HL-60 (cell line): ENCODE data around the gene ABCA2.

Experiments used
- DNase-seq, 2 experiments: peaks; one replicate each; pipeline ENCODE4 v3.0.0-alpha.2; 2010 to 2020; ENCODE audit warnings: low read depth in 1 of 2, low spot score in 1 of 2
- H3K27ac ChIP-seq: fragments of 250-450 bp; sonication (Bioruptor Pico); replicated peaks from 2 replicates; pipeline ENCODE4 v1.5.1; 2020; ENCODE audit warnings: mild to moderate bottlenecking, moderate library complexity
- H3K27me3 ChIP-seq: fragments of 250-450 bp; sonication (Bioruptor Pico); 2 replicates; pipeline ENCODE4 v1.5.1; 2021; ENCODE audit warnings: mild to moderate bottlenecking, moderate library complexity; ENCODE audit not compliant: insufficient read depth, poor library complexity, severe bottlenecking
- H3K4me3 ChIP-seq: replicated peaks from 2 replicates; pipeline ENCODE4 v1.5.1; 2011; ENCODE audit warnings: mild to moderate bottlenecking, control low read depth, low read length; ENCODE audit not compliant: insufficient read depth
- CTCF ChIP-seq: IDR thresholded peaks from one replicate; pipeline ENCODE4 v1.5.1; 2011; ENCODE audit warnings: low read length, control low read depth, inconsistent platforms; ENCODE audit not compliant: insufficient read depth
- GABPA ChIP-seq: IDR thresholded peaks from 2 replicates; pipeline ENCODE4 v1.6.1; 2012; ENCODE audit warnings: low read depth
- POLR2AphosphoS5 ChIP-seq: IDR thresholded peaks from 2 replicates; pipeline ENCODE4 v1.6.1; 2012; ENCODE audit warnings: low read depth
- REST ChIP-seq: IDR thresholded peaks from 2 replicates; pipeline ENCODE4 v1.6.1; 2012; ENCODE audit warnings: low read depth; ENCODE audit not compliant: insufficient replicate concordance
- SPI1 ChIP-seq: IDR thresholded peaks from 2 replicates; pipeline ENCODE4 v1.6.1; 2012; ENCODE audit warnings: low read depth, mild to moderate bottlenecking, borderline replicate concordance

Gene ABCA2

GRCh38 chr9:137030006-137030405 lies 2.0 kb upstream of the ABCA2 start:
- Histone ChIP-seq H3K27me3 (no peaks in the 10 kb centered on the region), H3K4me3 (peak overlapping the region; percentile 88)

GRCh38 chr9:137029058-137029936 lies 1.3 kb upstream of the ABCA2 start:
- TF ChIP-seq REST (no peak), CTCF (peak; percentile 73), SPI1 (no peak)
- Histone ChIP-seq H3K4me3 (peak overlapping the region; percentile 88), H3K27ac (peak overlapping the region; percentile 98), H3K27me3 (no peaks in the 10 kb centered on the region)
- peak; percentile 67 to 90 for DNase-seq

More at GRCh38 chr9:137030006-137030405, 2.0 kb upstream of the ABCA2 start:
- no peak for TF ChIP-seq REST
- no peak for TF ChIP-seq GABPA
- no peak for TF ChIP-seq POLR2AphosphoS5
- no peak for TF ChIP-seq CTCF
- TF ChIP-seq SPI1 = no peak
- DNase-seq = peak; percentile 66 to 68
- H3K27ac ChIP-seq = peak overlapping the region; percentile 98

- DNase-seq = peak; percentile 81 to 91
- TF ChIP-seq GABPA (no peak), CTCF (peak; percentile 79)
- Histone ChIP-seq H3K27ac (peak overlapping the region; percentile 98), H3K4me3 (peak overlapping the region; percentile 88), H3K27me3 (no peaks in the 10 kb centered on the region)
These were observed 423 bp upstream of the ABCA2 start for GRCh38 chr9:137028263-137029057.
